ENCODE results near the gene ANKRD33B. TPM values are rescaled to one million over a fixed set of nuclear protein-coding genes. Genes with fewer than 3 reads are reported as not detected.
A peak's percentile ranks its signal among the peaks of the same experiment; 100 is the strongest.
"Not testable (repeated sequence)": the region's sequence is repeated elsewhere in the genome, so short reads cannot be mapped to it uniquely, and the experiment has no call there.

ANKRD33B gene
- total RNA-seq, 1 donor from 2014 or later = 6.1 TPM

- DNase-seq = peak; percentile 40
- no peak for TF ChIP-seq CTCF (IDR thresholded peaks at IDR 0.05)
- Histone ChIP-seq H3K27ac (no peak overlapping the region), H3K4me3 (no peak overlapping the region), H3K9me3 (no peaks in the 10 kb centered on the region), H3K4me1 (peaks cover 15% of the 10 kb centered on the region), H3K36me3 (no peaks in the 10 kb centered on the region), H3K27me3 (no peaks in the 10 kb centered on the region)
- intact Hi-C loops (cut with DNase I) = no loop called here
- ATAC-seq = no peak
Observed at GRCh38 chr5:10630126-10630525, 66.3 kb downstream of the ANKRD33B start.

GRCh38 chr5:10630744-10631143 is 66.9 kb downstream of the ANKRD33B start:
- H3K4me3 ChIP-seq; H3K27me3 ChIP-seq; H3K36me3 ChIP-seq; H3K9me3 ChIP-seq; intact Hi-C loops (cut with DNase I); H3K27ac ChIP-seq; ATAC-seq: not testable (repeated sequence)
- peaks cover 15% of the 10 kb centered on the region for H3K4me1 ChIP-seq
- peak; percentile 10 for DNase-seq

- DNase-seq = peak; percentile 42
- no peak for ATAC-seq
- intact Hi-C loops (cut with DNase I) = no loop called here
- Histone ChIP-seq H3K9me3 (no peaks in the 10 kb centered on the region), H3K27ac (no peak overlapping the region), H3K4me1 (peaks cover 15% of the 10 kb centered on the region), H3K4me3 (no peak overlapping the region), H3K27me3 (no peaks in the 10 kb centered on the region), H3K36me3 (no peaks in the 10 kb centered on the region)
- TF ChIP-seq CTCF (IDR thresholded peaks at IDR 0.05) = no peak
Observed at GRCh38 chr5:10631316-10631996, 67.6 kb downstream of the ANKRD33B start.

DNA sequence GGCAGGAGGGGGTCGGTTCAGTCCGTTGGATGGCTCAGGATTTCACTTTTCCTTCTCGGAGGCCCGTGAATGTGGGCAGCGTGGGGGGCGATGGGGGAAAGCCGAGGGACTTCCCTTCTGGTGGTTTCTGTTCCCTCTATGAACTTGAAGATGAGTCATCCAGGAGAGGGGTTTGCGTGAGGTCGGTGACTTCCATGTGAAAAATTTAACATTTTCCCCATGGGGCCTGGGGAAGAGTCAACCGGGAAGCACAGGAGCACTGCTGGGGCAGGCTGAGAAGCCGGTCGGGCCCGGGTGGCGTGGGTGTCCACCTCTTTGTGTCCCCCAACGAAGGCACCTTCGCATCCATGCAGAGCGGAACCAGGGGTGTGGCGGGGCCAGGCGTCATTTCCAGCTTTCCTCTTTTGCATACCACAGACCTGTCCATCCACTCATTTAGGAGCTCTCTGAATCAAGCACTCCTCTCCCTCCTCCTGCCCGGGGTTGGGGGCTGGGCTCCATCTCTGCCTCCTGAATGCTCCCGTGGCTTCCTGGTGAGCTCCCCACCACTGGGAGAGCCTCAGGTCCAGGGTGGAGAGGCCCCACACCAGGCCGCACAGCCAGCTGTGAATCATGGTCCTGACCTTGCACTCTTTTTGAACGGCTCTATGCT is 68.4 kb downstream of the ANKRD33B start:
- H3K27me3 ChIP-seq = no peaks in the 10 kb centered on the region
- TF ChIP-seq CTCF (IDR thresholded peaks at IDR 0.05) = no peak
- H3K4me3 ChIP-seq = no peak overlapping the region
- no peaks in the 10 kb centered on the region for H3K36me3 ChIP-seq
- no peak overlapping the region for H3K27ac ChIP-seq
- H3K4me1 ChIP-seq = peaks cover 11% of the 10 kb centered on the region
- peak; percentile 71 for DNase-seq
- intact Hi-C loops (cut with DNase I) = no loop called here
- ATAC-seq = peak; percentile 32
- no peaks in the 10 kb centered on the region for H3K9me3 ChIP-seq

DNA sequence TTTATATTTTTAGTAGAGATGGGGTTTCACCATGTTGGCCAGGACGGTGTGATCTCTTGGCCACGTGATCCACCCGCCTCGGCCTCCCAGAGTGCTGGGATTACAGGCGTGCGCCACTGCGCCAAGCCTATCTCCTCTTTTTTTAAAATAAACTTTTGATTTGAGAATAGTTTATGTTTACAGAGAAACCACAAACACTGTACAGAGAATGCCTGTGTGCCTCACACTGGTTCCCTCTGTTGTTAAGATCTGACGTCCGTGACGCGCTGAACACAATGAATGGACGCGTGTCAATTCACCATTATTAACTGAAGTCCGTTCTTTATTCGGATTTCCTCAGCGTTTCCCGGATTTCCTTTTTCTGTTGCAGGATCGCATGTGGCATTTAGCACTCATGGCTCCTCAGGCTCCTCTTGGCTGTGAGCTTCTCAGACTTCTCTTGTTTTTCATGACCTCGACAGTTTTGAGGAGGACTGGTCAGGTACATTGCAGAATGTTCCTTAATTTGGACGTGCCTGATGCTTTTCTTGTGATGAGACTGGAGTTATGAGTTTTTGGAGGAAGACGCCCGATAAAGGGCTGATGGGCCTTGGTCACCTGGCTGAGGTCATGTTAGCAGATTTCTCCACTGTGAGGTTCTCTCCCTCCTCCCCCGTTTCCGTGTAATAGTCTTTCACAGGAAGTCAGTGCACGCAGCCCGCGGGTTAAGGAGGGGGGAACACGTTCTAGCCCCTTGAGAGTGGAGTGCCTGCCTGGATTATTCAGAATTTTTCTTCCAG is 69.6 kb downstream of the ANKRD33B start:
- Histone ChIP-seq H3K36me3 (no peaks in the 10 kb centered on the region), H3K4me1 (peaks cover 7% of the 10 kb centered on the region), H3K4me3 (no peak overlapping the region), H3K27me3 (no peaks in the 10 kb centered on the region), H3K9me3 (no peaks in the 10 kb centered on the region), H3K27ac (no peak overlapping the region)
- peak; percentile 40 for DNase-seq
- ATAC-seq = no peak
- intact Hi-C loops (cut with DNase I) = no loop called here
- no peak for TF ChIP-seq CTCF (IDR thresholded peaks at IDR 0.05)

- Histone ChIP-seq H3K4me1 (peaks cover 7% of the 10 kb centered on the region), H3K4me3 (no peak overlapping the region), H3K27me3 (no peaks in the 10 kb centered on the region), H3K9me3 (no peaks in the 10 kb centered on the region), H3K27ac (no peak overlapping the region), H3K36me3 (no peaks in the 10 kb centered on the region)
- TF ChIP-seq CTCF (IDR thresholded peaks at IDR 0.05) = no peak
- DNase-seq (no peak), ATAC-seq (no peak)
- intact Hi-C loops (cut with DNase I) = no loop called here
Observed at GRCh38 chr5:10634050-10634449, 70.2 kb downstream of the ANKRD33B start.
